HFFc6 (cell line): ENCODE results near the gene TMEM121B. TPM values are rescaled to one million over a fixed set of nuclear protein-coding genes. Genes with fewer than 3 reads are reported as not detected.

Experiments
- DNase-seq: peaks from one replicate; pipeline ENCODE4 v3.0.0-alpha.2; 2018
- H3K27ac Mint-ChIP-seq: 2 replicates; pipeline ENCODE4 v1.8.0; 2020; ENCODE audit warnings: mild to moderate bottlenecking, mixed read lengths
- H3K27me3 Mint-ChIP-seq: 2 replicates; pipeline ENCODE4 v1.8.0; 2021; ENCODE audit warnings: mild to moderate bottlenecking, moderate library complexity, mixed read lengths; ENCODE audit not compliant: insufficient read depth
- H3K36me3 Mint-ChIP-seq: 2 replicates; pipeline ENCODE4 v1.8.0; 2021; ENCODE audit warnings: low read depth, mixed read lengths
- H3K4me1 Mint-ChIP-seq: 2 replicates; pipeline ENCODE4 v1.8.0; 2020; ENCODE audit warnings: low read depth, mixed read lengths
- H3K4me3 Mint-ChIP-seq: 2 replicates; pipeline ENCODE4 v1.8.0; 2020; ENCODE audit warnings: mild to moderate bottlenecking, moderate library complexity, mixed read lengths
- H3K9me3 Mint-ChIP-seq: 2 replicates; pipeline ENCODE4 v1.8.0; 2020; ENCODE audit warnings: mild to moderate bottlenecking, mixed read lengths
- total RNA-seq, 6 experiments: library from RNA; stranded (reverse); fragmentation: NEBNext Ultra II Directional; extraction: Animal tissue kit (Norgen Biotek cat#: 25700); gene quantifications; 2 replicates in 1 of 6; 3 replicates in 5 of 6; pipeline ENCODE4 v1.2.3, GENCODE V29; 2021
- TF ChIP-seq, protein P1 (sequence below): fragments of 200-600 bp; sonication (generic); IDR thresholded peaks from 2 replicates; pipeline ENCODE4 v1.5.0; 2021; ENCODE audit warnings: antibody characterized with exemption, mild to moderate bottlenecking

The TMEM121B gene
- total RNA-seq, 6 experiments from 2014 or later: 0.05 to 0.11 (median 0.07) TPM

DNA sequence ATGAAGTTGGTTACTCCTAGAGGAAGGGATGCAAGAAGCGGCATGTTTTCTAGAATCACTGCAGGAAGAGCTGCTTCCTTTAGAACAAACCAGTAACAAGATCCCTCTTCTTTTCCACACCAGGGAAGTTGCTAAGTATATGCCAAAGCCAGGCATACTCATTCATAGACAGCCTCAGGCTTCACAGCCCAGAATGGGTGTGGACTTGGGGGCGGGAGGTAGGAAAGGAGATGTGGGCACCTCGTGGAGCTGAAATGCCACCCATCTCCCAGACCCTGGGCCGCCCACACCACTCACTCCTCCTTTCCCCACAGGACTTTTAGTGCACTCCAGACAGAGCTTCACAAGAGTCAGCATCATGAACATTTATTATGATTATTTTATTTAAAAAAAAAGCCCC lies 16.0 kb upstream of the TMEM121B start:
- no peaks in the 10 kb centered on the region for H3K9me3 Mint-ChIP-seq
- H3K36me3 Mint-ChIP-seq: peaks cover 8% of the 10 kb centered on the region
- TF ChIP-seq, protein P1, sequence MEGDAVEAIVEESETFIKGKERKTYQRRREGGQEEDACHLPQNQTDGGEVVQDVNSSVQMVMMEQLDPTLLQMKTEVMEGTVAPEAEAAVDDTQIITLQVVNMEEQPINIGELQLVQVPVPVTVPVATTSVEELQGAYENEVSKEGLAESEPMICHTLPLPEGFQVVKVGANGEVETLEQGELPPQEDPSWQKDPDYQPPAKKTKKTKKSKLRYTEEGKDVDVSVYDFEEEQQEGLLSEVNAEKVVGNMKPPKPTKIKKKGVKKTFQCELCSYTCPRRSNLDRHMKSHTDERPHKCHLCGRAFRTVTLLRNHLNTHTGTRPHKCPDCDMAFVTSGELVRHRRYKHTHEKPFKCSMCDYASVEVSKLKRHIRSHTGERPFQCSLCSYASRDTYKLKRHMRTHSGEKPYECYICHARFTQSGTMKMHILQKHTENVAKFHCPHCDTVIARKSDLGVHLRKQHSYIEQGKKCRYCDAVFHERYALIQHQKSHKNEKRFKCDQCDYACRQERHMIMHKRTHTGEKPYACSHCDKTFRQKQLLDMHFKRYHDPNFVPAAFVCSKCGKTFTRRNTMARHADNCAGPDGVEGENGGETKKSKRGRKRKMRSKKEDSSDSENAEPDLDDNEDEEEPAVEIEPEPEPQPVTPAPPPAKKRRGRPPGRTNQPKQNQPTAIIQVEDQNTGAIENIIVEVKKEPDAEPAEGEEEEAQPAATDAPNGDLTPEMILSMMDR: no peak
- DNase-seq: no peak
- H3K27me3 Mint-ChIP-seq: no peaks in the 10 kb centered on the region
- no peak overlapping the region for H3K27ac Mint-ChIP-seq
- no peaks in the 10 kb centered on the region; the same call in 1 of the 2 replicates for H3K4me1 Mint-ChIP-seq
- H3K4me3 Mint-ChIP-seq: no peak overlapping the region

DNA sequence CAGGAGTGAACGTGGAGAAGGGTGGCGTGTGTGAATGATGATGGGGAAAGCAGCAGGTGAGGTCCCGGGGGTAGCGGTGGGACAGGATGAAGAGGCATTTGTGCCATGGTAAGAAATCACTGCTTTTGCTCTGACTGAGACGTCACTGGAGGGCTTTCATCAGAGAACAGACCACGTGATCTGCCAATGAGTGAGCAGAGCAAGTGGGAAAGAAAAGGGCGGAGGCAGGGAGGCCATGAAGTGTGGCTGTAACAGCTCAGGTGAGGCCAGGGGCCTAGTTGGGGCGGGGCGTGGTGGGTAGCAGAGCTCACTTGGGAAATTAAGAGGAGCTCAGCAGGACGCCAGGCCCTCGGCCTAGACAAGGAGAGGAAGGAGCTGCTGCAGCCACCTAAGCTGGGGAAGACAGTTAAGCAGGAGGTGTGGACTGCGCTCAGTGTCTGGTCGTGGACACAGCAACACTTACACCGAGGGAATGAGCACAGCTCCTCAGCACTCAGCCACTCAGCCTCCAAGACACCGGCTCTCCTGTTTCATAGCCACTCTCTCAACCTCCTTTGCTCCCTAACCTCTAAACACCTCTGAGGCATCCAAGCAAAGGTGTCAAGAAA lies 14.1 kb upstream of the TMEM121B start:
- H3K9me3 Mint-ChIP-seq: no peaks in the 10 kb centered on the region
- DNase-seq: no peak
- H3K4me3 Mint-ChIP-seq: no peak overlapping the region
- no peaks in the 10 kb centered on the region; the same call in 1 of the 2 replicates for H3K27me3 Mint-ChIP-seq
- TF ChIP-seq, protein P1: no peak
- H3K4me1 Mint-ChIP-seq: no peaks in the 10 kb centered on the region; the same call in 1 of the 2 replicates
- peaks cover 5% of the 10 kb centered on the region for H3K36me3 Mint-ChIP-seq
- no peak overlapping the region for H3K27ac Mint-ChIP-seq

- Mint-ChIP-seq H3K27me3 (peaks cover 1% of the 10 kb centered on the region; the same call in 1 of the 2 replicates), H3K4me1 (no peaks in the 10 kb centered on the region; the same call in 1 of the 2 replicates), H3K4me3 (no peak overlapping the region), H3K27ac (no peak overlapping the region), H3K9me3 (no peaks in the 10 kb centered on the region), H3K36me3 (no peaks in the 10 kb centered on the region)
- TF ChIP-seq, protein P1: no peak
- no peak for DNase-seq
Measured at GRCh38 chr22:17133137-17133536, 12.0 kb upstream of the TMEM121B start.

GRCh38 chr22:17132112-17132511 lies 11.0 kb upstream of the TMEM121B start:
- DNase-seq: no peak
- Mint-ChIP-seq H3K36me3 (no peaks in the 10 kb centered on the region), H3K9me3 (no peaks in the 10 kb centered on the region), H3K4me3 (no peak overlapping the region), H3K4me1 (no peaks in the 10 kb centered on the region; the same call in 1 of the 2 replicates), H3K27ac (no peak overlapping the region), H3K27me3 (peaks cover 1% of the 10 kb centered on the region; the same call in 1 of the 2 replicates)
- TF ChIP-seq, protein P1: no peak

- H3K27ac Mint-ChIP-seq: no peak overlapping the region
- TF ChIP-seq, protein P1: no peak
- no peaks in the 10 kb centered on the region; the same call in 1 of the 2 replicates for H3K4me1 Mint-ChIP-seq
- peaks cover 1% of the 10 kb centered on the region; the same call in 1 of the 2 replicates for H3K27me3 Mint-ChIP-seq
- no peak overlapping the region for H3K4me3 Mint-ChIP-seq
- DNase-seq: no peak
- H3K9me3 Mint-ChIP-seq: no peaks in the 10 kb centered on the region
- no peaks in the 10 kb centered on the region for H3K36me3 Mint-ChIP-seq
Measured at GRCh38 chr22:17131686-17132085, 10.5 kb upstream of the TMEM121B start.
